ENCODE measurements around the gene TRIM27.
"Not testable (repeated sequence)": the region's sequence is repeated elsewhere in the genome, so short reads cannot be mapped to it uniquely, and the experiment has no call there.

TRIM27 gene

GRCh38 chr6:28862077-28862476, 61.7 kb downstream of the TRIM27 start:
- no peak for DNase-seq

- DNase-seq: no peak
These were observed 62.4 kb downstream of the TRIM27 start for GRCh38 chr6:28861339-28861738.

GRCh38 chr6:28860581-28860980, 63.2 kb downstream of the TRIM27 start:
- DNase-seq: no peak

GRCh38 chr6:28858963-28859362, 64.8 kb downstream of the TRIM27 start:
- no peak for DNase-seq

GRCh38 chr6:28856620-28857005, 67.2 kb downstream of the TRIM27 start:
- no peak for DNase-seq

- DNase-seq: not testable (repeated sequence)
These were observed 69.4 kb downstream of the TRIM27 start for GRCh38 chr6:28854405-28854804.
